Putamen (tissue), 1 donor: ENCODE results near the gene CTNNA2.
A peak's percentile ranks its signal among the peaks of the same experiment; 100 is the strongest.

Experiments
- DNase-seq: peaks from one replicate; pipeline ENCODE4 v3.0.0-alpha.2; 2016; ENCODE audit warnings: low spot score

The CTNNA2 gene

DNA sequence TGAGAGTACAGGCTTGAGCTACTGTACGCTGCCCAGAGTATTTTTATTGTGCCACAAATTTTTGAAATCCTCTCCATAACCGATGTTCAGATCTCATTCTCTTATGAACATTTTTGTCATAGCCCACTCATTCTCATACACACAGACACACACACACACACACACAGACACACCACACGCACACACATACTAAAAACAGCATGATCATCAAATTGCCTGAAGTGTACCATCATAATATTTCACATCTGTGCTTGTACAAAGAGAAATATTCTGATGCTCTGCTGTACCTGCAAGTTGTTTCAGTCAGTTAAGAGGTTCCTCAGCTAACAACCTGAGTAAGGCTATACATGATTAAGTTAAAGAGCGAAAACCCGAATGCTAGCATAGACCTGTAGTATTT, 696.6 kb downstream of the CTNNA2 start:
- DNase-seq, result no peak

DNA sequence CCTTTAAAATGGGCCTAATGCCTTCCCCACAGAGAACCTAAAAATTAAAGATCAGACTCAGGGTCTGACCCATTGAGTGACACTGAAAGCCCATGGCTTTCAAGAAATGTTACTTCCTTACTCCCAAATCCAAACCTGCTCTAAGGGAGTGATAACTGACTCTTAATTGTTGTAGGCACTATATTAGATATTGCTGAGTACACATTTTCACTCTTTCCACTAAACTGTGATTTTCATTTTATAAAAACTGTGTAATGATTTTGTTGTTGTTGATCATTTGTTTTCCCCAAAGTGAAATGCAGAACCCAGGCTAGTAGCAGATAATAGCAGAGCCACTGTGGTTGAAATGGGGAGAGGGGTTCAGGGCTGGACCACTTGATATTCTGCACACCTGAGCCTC, 704.6 kb downstream of the CTNNA2 start:
- no peak for DNase-seq

DNA sequence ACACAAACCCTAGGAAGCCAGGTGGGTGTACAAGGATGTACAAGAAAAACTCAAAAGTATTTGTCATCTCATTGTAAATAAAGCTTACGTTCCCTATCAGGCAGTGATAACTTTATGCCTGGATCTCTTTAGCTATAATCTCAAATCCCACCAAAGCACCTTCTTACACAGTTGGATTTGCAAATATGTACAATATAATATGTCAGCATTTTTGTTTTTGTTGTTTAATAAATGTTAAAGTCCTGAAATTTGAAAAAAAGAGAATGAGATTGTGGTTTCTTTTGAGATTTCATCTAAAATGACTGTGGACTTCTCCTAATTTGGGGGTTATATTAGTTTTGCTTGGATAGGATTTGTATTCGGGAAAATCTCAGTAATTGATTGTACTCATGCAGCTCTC, 709.8 kb downstream of the CTNNA2 start:
- DNase-seq, result no peak

DNA sequence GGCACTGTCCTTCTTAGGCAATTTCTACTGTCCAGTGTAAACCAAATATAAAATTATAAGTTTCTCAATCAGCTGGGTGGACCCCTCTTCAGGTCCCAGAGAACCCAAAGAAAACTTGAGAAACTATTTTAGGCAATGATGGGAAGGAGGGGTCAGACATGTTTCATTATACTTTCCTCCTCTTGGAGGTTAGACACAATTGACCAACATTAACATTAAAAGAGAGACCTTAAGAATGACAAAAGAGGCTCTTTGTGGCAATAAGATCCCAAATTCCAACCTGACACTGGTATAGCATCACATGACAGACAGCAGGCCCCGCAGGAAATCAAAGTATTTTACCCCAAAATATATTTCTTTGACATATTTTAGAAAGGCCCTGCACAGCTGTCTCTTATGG, 718.6 kb downstream of the CTNNA2 start:
- no peak for DNase-seq

DNA sequence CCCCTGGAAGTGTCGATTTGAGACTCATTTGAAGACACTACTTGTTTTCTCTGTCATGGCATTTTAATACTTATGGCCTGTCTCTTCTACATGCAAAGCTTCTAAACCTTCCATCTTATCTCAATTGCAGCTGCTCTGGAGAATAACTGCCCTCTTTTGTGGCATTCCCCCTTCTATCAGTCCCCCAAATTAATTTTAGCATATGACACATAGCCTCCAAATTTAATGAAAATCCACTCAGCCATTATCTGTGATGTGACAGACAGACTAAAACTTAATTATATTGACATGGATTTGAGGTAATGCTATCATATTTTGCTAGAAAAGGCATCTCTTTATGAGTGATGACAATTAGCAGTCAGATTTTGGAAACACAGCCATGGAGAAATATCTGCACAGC, 720.5 kb downstream of the CTNNA2 start:
- no peak for DNase-seq

DNA sequence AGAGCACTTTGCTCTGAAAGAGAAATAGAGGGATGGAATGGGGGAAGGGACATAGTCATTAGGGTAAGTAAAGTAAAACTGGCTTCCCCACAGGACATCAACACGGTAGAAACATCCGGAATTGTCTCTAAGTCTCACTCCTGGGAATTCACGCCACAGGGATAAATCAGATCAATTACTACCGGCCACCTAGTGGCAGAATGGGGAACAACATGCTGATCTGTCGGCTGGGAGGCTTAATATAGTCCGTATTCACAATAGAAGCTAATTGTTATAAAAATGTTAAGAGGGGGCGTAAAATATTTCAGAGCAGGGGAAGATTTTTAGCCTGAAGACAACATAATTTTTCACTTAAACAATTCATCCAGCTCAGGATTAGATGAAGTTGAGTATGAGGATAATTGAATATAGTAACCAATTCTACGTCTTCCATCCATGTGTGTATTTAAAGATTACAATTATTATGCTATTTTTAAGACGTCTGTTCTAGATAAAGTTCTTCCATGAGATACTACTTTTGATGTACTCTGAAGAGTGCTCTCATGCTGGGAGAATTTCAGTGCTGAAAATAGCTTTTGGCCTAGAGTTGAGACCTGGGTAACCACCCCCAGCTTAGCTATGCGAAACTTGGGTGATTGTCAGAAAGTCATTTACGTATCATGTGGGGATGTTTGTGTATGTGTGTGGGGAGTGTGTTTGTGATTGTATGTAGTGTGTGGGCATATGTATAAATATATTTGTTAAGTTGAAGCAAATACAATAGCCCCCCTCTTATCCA, 726.0 kb downstream of the CTNNA2 start:
- DNase-seq, result peak; percentile 49

DNA sequence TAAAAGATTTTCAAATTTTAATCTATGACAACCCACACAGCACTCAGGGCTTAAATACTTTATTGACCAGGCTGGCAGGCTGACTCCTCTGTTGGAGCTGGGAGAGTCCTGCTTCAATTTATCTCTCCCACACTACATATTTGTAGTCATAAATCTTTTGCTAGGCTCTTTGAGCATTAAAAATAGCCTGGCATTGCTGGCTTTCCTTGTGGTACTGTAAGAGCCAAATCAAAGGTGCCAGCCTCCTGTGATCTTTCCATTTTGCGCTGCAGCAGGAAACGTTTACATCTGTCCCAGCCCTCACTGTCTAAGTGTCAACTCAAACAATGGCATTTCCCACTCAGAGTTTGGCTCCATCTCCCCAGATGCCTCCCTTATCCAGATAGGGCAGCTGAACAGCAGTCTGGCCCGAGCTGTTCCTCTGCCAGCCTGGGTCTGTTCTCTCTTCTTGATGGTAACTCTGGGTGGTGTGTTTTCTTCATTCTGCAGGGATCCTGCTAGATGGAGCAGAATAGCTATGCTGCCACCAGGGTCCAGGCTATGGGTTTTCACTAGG, 729.6 kb downstream of the CTNNA2 start:
- DNase-seq, result no peak

DNA sequence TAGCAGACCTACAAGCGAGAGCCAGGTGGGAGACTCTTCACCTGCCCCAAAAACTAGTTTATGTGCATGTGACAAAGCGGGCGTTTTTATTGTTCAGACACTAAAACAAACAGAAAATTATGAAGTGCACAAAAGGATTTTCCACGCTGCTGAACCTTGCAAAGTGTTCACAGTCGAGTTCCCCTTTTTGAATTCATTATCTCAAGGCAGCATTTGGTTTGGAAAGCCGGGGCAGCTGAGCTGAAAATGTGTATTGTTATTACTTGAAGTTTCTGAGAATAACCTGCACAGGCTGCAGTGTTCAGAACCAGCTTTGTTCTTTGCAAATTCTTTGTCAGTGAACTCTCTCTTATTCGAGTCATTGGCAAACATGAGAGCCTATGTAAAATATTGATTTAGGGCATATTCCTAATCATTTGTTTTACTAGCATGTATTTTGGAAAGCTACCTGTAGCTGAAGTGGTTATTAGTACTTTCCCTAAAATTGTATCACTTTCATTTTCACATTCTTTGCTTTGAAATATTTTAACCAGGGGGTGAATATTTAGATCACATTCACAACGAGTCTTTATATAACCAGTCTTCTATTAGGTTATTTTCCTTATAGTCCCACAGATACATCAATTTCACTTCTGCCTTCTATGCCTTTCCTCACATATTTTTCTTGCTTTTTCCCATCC, 732.2 kb downstream of the CTNNA2 start:
- DNase-seq, result no peak

DNA sequence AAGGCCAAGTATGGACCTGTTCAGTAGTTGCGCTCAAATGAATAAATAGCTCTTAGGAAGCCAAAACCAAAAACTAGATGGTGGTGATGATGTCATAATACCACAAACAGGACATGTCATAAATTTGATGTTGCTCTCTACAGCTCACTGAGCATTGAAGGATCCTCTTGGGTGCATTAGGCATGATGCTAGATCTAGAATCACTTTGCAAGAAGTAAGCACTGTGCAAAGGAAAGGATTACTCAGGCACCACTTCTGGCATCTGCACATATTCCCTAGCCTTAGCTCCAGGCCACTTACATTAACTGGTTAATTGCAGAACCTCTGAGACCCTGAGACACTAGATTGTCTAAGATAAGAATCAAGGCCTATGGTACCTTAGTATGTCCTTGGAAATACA, 733.7 kb downstream of the CTNNA2 start:
- no peak for DNase-seq

DNA sequence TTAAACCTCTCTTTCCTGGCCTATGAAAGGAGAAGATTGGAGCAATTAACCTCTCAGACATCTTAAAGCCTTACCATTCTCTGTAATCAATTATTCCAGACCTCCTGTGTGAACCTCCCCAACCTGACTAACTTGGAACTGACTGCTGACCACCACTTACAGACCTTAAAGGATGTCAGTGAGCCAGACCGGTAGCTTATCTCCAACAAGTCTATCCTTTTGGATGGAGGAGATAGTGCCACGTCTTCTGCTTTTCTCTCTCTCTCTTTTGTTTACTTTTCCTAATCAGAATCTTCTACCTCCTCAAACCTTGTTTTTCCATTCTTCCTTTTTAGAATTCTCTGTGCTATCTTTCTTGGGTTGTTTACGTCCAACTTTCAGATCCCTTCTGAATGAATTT, 734.5 kb downstream of the CTNNA2 start:
- DNase-seq, result no peak

DNA sequence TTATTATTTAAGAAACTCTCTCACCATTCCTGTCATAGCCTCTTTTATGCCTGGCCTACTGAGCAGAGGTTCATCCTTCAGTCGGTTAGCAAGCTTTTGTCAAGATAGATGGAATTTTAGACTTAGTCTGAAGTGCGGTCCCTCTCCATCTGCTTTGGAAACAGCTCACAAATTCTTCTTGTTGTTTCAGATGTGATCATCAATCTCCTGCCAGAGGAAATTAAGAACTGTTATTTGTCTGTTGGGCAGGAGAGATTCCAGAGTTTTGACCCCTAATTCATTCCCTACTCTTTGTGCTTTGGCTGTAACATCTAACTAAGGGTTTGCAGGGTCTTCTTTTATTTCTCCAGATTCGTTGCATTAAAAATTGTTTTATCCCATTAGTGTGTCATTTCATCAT, 735.3 kb downstream of the CTNNA2 start:
- DNase-seq, result no peak

DNA sequence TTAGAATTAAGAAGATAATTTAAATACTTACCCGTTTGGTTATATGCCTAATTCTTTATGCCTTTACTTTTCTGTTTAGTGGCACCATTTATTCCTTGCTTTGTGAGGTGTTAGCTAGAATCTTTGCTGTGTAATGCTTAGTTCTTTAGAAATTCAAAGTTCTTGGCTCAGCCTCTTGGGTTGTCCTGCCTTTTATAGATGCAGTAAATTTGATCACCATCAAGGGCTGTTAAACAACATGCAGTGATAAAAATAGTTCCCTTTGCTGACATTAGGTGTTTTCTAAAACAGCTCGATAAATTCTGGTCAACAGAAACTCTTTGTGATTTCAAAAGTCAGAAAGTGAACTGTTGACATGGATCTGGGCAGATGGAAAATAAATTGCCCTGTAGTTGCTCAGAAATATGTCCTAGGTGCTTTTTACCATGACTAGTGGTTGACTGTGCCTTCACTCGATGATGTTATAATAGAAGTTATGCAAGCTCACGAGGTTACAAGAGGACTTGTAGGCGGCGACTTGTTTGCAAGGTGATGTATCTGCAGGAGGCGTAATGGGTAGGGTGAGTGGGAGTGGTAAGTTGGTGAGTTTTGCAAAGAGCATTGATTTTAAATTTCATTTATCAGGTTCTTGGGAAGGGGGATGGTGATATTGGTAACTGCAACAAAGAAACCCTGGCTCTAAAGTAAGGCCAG, 739.6 kb downstream of the CTNNA2 start:
- peak; percentile 75 for DNase-seq

DNA sequence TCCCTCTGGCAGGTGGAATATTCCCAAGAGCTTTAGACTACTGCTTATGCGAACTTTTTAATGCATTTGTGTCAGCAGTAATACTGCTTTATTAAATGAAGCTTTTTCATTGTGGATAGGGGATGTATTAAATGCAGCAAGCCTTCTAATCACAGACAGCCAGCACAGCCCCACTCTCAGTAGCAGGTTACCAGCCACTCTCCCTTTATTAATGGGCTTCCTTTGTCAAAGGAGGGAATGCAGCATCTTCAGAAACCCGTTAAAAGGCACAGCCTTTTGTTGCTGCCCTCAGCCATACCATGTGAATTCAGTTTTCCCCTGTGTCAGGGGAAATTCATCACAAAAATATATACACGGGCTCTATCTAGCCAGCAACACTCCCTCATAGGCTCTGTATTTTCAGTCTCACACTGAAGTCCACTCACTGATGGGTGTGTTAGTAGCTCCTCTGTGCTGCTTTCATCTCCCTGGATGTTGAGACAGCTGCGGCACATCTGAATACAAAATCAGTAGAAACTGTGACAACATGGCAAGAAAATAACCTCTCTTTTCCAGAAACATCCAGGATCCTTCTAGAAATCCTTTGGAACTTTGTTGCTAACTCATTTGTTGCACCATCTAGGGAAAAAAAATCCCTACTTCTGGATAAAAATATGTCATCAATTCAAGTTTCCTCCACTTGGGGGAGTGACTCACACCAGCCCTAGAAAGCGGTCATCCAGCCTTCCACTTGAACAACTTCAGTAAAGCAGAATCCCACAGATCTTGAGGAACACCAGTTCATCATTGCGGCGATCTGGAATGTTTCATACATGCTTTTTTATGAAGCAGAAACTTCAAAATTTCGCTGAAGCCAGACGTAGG, 743.3 kb downstream of the CTNNA2 start:
- DNase-seq, result no peak

DNA sequence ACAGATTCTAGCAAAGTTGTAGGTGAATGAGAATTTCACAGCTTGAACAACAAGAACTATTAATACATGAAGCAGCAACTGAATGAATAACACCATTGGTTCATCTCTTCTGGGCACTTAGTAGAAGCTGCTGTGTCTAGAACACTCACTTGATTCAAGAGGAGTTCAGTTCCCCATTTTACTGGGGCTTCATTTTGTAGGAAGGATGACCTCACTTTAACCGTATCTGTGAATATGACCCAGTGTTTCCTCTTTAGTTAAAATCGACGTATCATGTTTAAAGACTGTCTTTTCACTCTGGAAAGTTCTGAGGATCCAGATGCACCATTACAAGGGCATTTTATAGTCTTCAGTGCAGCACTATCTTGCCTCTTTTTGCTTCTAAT, 743.9 kb downstream of the CTNNA2 start:
- no peak for DNase-seq

DNA sequence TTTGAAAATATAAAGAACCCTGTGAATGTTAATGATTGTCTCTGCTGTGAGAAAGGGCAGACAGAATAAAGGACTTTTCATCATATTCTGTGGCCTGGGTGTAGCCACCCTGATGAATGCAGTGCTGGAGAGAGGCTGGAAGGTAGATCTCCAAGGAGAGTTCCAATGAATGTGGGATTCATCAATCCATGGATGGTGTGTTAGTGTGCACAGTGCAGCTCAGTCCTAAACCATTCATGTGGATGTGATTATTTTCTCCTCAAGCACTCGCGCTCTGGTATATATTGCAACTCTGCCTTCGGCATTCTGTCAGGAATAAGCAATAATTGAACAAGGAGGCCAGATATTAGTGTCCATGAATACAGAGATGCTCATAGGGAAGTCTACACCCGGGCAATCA, 744.6 kb downstream of the CTNNA2 start:
- no peak for DNase-seq

DNA sequence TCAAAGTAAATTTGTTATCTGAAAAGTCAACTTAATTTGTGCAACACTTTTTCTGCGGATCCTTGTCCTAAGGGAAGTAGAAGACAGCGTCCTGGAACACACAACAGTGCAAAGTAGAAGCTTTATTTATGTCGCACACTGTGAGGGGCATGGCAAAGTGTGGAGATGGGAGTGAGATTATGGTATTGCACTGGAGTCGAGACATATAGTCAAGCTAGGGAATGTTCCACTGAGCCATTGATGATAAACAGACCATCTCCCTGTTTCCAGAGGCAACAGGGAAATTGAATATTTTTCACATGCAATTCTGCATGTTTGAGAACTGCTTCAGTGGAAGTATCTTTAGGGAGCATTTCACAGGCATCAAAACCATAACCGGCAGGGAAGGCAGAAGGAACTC, 745.5 kb downstream of the CTNNA2 start:
- no peak for DNase-seq

DNA sequence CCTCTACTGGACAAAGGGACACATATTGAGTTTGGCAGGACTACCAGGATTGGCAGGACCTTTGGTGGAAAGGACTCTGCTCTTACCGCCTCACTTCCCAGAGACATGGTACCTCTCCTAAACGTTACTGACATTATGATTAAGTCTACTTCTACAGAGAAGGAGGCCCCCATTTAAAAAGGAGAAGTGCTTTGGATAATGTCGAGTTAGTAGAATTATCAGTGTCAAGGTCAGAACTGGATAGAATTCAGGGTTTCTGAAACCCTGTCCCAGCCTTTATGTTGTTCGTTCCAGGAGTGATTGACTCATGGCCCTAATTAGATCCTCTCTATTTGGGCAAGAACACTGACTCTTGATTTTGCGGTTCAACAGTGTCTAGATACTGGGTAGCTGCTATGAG, 745.9 kb downstream of the CTNNA2 start:
- no peak for DNase-seq

DNA sequence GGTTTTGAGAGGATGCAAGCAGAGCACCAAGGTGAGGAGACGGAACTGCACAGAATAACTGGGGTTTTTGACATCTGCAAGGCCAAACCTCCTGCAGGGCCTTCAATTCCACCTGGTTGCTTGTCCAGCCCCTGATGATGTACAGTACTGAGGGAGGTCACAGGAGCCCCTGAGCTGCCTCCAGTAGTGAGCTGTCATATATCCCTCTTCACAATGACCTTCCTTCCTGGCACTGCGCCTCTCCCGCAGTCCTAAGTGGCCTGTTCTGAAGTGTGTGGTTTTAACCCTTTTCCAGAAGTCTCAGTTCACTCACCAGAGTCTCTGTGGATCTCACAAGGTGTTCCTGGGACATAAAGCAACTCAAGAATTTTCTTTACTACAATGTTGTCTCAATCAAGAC, 746.4 kb downstream of the CTNNA2 start:
- DNase-seq, result no peak

DNA sequence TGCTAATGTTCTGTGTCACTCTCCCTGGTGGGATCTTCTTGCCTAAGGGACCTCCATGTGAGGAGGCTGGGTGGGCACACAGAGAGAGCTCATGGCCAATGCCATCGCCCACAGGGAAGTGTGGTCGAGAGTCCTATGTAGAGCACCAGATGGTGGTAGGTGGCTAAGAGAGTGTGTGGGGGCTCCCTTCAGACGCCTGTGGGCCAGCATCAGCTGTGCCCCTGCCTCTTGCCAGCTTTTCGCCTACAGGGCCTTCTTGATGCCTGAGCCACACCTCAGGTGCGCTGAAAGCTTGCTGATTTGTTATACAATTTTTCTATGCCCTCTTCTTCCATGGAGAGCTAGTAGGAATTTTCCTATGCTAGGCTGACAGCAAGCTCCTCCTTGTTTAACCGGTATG, 753.4 kb downstream of the CTNNA2 start:
- DNase-seq, result no peak

DNA sequence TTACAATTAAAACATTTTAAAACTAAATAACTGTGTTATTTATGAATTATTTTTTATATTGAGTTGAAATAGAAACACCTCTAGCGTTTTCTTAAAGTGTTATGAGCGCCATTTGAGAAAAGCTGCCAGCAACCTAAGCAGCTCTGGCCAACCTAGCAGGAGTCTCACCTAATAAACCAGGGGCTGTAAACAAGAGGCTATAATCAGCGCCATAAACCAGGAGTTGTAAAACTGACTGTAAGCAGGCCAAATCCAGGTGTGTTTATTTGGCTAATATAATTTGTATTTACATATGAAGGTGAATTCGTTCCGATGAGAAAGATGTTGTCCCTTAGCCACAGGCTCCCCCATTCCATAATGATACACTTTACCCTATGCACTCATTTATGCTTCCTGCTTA, 757.0 kb downstream of the CTNNA2 start:
- no peak for DNase-seq

DNA sequence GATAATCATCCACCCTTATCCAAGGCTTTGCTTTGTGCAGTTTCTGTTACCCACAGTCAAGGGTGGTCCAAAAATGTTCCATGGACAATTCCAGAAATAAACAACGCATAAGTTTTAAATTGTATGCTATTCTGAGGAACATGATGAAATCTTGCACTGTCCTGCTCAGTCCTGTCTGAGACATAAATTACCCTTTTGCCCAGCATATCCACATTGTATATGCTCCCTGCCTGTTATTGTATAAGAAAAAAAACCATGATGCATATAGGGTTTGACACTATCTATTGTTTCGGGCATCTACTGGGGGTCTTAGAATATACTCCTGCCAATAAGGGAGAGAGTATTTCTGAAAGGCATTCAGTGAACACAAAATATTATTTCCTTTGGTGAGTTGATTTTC, 767.7 kb downstream of the CTNNA2 start:
- DNase-seq, result no peak

DNA sequence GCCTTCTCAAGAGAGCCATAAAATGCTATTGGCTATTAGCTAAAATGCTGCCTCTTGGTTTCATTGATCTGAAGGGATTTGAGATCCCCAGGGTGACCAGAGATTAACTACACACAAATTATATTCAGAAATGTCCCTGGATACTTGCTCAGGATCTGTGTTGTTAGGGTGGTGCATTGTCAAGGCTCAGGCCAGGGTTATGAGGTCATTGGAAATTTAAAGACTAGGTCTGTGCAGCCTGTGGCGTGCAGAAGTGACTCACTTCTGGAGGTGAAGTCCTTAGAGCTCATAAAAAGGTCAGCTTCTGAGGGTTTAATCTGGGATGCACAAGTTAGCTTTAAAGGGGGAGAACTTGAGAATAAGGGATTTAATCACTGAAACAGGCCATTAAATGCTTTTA, 768.2 kb downstream of the CTNNA2 start:
- DNase-seq, result no peak
